Activated CD8-positive, alpha-beta memory T cell treated with anti-CD3 and anti-CD28 coated beads for 1 hour (primary cell): ENCODE measurements around the gene RNGTT.

Experiments used
- DNase-seq, 2 donors: peaks; one replicate each; pipeline ENCODE4 v3.0.0-alpha.2; 2020; ENCODE audit warnings: low read depth in 1 of 2; ENCODE audit errors: extremely low read depth in 1 of 2

The RNGTT gene

DNA sequence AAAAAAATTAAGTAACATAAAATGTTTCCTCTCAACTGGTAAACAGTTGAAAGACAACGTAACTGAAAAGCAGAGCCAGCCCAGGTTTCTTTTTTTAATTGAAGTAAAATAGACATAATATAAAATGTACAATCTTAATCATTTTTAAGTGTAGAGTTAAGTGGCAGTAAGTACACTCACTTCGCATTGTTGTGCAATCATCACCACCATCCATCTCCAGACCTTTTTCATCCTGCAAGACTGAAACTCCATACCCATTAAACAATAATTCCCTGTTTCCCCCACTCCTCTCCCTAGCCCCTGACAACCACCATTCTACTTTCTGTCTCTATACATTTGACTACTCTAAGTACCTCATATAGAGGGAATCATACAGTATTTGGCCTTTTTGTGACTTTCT lies 395.7 kb downstream of the RNGTT start:
- no peak for DNase-seq

DNA sequence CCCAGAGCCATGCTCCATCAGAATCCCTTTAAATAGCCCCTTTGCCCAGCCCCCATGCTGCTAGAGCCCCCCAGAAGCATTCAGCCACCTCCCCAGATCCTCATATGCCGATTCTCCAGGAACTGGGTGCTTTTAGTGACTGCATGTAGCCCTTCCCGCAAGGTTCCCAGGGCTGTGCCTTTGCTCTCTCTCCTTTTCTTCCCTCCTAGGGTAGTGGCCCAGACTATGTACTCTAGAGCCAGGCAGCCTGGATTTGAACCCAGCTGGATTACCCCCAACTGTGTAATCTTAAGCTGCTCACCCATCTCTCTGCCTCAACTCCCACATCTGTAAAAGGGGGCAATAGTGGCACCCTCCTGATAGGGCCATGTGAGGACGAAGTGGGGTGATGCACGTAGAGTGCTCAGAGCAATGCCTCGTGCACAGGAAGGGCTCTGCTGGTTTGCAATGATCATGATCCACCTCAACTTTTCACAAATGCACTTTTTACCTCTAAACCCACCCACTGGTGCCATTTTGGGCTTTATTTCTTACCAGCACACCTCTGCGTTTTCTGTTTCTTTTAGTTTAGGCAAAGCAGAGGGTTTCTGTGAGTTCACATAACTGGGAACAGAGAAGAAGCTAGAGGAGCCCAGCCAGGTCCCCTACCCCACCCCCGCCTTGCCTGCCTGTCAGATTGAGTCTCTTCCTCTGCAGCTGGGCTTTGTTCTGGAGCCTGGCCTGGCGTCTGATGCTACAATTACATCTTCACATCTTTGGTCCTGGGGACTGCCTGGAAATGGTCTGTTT lies 396.5 kb downstream of the RNGTT start:
- DNase-seq = no peak

DNA sequence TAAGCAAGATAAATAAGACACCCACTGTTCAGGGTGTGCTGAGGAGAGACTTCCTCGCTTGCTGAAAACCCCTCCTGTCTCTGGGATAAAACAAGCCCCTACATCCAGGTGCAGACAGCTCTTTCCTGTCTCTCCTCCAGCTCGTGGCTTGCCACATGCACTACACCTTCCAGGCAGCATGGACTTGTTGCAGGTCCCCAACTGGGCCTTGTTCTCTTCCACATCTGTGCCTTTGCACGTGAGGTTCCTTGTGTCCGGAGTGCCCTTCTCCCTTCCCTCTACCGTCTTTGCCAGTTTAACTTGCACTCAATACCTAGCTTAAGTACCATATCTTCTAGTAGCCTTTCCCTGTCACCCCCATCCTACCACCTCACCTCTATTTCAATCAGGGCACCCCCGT lies 397.6 kb downstream of the RNGTT start:
- DNase-seq = no peak

DNA sequence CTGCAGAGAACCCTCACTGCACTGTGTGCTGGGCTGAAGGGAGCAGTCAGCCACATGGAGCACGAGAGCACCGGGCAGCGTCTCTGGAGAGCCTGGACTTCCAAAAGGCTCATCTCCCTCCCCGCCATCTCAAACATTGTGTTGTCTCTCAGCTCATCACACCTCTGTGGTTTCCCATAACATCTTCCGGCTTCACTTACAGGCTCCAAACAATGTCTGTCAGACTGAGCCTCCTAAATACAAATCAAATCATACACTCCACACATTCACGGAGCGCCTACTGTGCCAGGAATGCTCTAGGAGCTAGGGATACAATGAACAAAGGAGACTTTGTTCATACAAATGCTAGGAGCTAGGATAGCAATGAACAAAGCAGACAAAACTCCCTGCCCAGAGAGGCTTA lies 398.0 kb downstream of the RNGTT start:
- no peak for DNase-seq

DNA sequence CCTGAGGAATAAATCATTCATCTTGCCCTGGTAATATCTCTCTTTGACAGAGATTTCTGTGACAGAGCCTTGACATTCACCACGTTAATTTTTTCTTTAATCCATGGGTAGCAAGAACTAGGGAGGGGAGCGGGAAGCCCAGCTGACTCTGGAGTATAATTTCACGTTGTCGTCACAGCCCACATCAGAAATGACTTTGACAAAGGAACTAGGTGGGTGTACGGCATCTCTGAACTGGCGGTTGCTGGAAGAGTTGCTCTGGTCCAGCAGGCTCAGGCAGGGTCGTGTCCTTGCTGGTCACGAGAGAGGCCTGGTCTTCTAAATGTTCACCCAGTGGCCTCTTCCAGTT lies 400.2 kb downstream of the RNGTT start:
- no peak for DNase-seq

DNA sequence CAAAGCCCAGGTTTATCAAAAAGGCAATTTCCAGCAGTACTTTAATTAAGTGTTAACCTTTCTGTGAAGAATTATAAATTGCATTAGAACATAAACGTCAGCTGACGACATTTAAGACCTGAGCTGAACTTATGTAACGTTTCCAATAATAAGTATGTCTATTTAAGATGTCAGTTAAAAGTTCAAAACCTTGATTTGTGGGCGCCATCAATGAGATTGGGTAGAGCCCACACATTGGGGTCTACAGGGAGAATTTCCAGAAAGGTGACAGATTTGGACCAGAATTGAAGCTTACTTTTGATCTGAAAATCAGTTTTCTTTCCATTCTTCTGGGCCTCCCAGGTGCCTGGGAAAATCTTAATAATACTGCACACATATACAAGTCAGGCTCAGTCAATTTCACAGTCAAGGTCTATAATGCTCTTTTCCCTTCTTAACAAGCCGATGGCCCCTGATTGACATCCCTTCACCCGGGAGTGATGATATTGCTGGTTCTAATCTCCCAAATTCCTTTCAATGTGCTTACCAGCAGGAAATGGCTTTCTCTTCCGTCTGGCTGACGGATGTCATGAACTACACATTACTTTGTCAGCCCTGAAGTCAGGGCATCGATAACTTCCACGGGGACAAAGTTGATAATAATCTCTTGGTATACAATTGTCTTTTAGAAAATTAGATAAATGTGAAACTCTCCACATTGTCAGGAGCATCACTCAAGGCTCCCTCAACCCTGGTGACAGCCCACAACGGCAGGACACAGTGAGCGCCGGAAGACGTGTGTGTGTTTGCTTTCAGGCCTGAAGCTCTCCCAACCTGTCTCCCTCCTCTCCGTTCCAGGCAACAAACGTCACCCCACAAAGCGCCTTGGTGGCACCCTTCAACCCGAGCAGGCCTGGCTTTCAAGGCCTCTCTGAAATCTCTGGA lies 400.8 kb downstream of the RNGTT start:
- DNase-seq = no peak

DNA sequence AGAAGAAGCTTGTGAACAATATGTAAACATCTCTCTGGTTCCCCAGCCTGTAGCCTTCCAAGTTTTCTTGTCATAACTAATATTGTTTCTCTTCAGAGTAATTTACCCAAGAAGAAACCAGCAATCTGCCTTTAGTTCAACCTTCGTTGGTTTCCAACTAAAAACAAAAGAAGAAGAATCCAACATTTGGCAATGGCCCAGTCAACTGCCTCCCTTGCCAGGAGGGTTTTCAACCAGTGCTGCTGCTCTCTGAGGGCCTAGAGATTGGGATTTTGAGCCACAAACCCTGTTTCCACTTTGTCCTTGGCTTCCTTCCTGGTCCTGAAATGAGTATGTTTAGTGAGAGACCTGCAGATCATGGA lies 401.5 kb downstream of the RNGTT start:
- no peak for DNase-seq

DNA sequence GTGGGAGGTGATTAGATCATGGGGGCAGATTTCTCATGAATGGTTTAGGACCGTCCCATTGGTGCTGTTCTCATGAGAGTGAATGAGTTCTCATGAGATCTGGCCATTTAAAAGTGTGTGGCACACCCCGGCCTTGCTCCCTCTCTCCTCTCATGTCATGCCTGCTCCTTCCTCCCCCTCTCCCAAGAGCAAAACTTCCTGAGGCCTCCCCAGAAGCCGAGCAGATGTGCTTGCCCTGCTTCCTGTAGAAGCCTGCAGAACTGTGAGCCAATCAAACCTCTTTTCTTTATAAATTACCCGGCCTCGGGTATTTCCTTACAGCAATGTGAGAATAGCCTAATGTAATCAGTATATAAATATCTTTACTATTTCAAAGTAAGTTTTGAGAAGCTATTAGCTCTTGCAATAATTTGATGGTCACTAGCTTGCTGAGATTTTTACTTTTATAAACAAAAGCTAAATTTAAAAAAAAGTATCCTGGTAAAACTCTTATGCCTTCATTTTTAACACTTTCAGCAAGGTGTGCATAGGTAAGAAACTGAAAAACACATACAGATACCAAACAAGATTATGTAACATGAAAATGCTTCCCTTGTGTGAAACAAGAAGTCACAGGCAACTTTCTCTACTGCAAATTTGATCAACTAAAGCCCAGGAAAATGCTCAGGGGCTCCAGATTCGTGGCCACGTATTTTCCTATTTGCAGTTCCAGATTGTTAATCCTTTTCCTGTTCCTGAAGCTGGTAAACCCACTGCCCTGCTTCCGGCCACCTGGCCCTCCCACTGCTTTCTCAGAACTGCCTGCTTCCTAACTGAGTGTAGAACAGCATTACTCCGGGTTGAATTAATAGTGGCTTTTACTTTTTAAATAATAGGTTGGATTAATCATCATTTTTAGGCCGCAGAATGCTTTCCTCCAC lies 402.1 kb downstream of the RNGTT start:
- DNase-seq = no peak
